Endothelial cell (in vitro differentiated cells): ENCODE results near the gene RRM2. TPM values are rescaled to one million over a fixed set of nuclear protein-coding genes. Genes with fewer than 3 reads are reported as not detected.

Experiments used
- DNase-seq: peaks from one replicate; pipeline ENCODE4 v3.0.0; 2021; ENCODE audit warnings: low spot score
- H3K27ac Mint-ChIP-seq: one replicate; pipeline ENCODE4 v1.8.0; 2021; ENCODE audit warnings: mixed read lengths, inconsistent platforms; ENCODE audit not compliant: unreplicated experiment
- H3K27me3 Mint-ChIP-seq: one replicate; pipeline ENCODE4 v1.8.0; 2021; ENCODE audit warnings: mild to moderate bottlenecking, moderate library complexity, mixed read lengths, inconsistent platforms; ENCODE audit not compliant: unreplicated experiment
- H3K36me3 Mint-ChIP-seq: one replicate; pipeline ENCODE4 v1.8.0; 2021; ENCODE audit warnings: mild to moderate bottlenecking, low read depth, mixed read lengths, inconsistent platforms; ENCODE audit not compliant: unreplicated experiment
- H3K4me1 Mint-ChIP-seq: one replicate; pipeline ENCODE4 v1.8.0; 2021; ENCODE audit warnings: mild to moderate bottlenecking, mixed read lengths, inconsistent platforms; ENCODE audit not compliant: unreplicated experiment
- H3K4me3 Mint-ChIP-seq: one replicate; pipeline ENCODE4 v1.8.0; 2021; ENCODE audit warnings: mild to moderate bottlenecking, mixed read lengths, inconsistent platforms; ENCODE audit not compliant: unreplicated experiment
- H3K9me3 Mint-ChIP-seq: one replicate; pipeline ENCODE4 v1.8.0; 2021; ENCODE audit warnings: mixed read lengths, inconsistent platforms; ENCODE audit not compliant: unreplicated experiment
- CTCF ChIP-seq: fragments of 200-600 bp; sonication (generic); IDR thresholded peaks from one replicate; pipeline ENCODE4 v1.5.0; 2021; ENCODE audit warnings: antibody characterized with exemption; ENCODE audit not compliant: unreplicated experiment
- total RNA-seq: library from RNA; stranded (reverse); fragmentation: NEBNext Ultra II Directional; extraction: Animal tissue kit (Norgen Biotek cat#: 25700); gene quantifications from one replicate; pipeline ENCODE4 v1.2.1, GENCODE V29; 2021; ENCODE audit not compliant: unreplicated experiment

Gene RRM2
- total RNA-seq, 1 donor from 2014 or later = 18.7 TPM

- Mint-ChIP-seq H3K27ac (no peak overlapping the region), H3K4me3 (no peak overlapping the region), H3K4me1 (peaks cover 4% of the 10 kb centered on the region), H3K27me3 (peaks cover 13% of the 10 kb centered on the region), H3K36me3 (no peaks in the 10 kb centered on the region), H3K9me3 (no peaks in the 10 kb centered on the region)
- no peak for TF ChIP-seq CTCF
- no peak for DNase-seq
These were observed 37.4 kb upstream of the RRM2 start for GRCh38 chr2:10085043-10085667.

GRCh38 chr2:10085668-10086059 lies 36.9 kb upstream of the RRM2 start:
- H3K27ac Mint-ChIP-seq = no peak overlapping the region
- H3K36me3 Mint-ChIP-seq = no peaks in the 10 kb centered on the region
- TF ChIP-seq CTCF = no peak
- H3K4me3 Mint-ChIP-seq = no peak overlapping the region
- no peak for DNase-seq
- peaks cover 13% of the 10 kb centered on the region for H3K27me3 Mint-ChIP-seq
- peaks cover 4% of the 10 kb centered on the region for H3K4me1 Mint-ChIP-seq
- H3K9me3 Mint-ChIP-seq = no peaks in the 10 kb centered on the region

- H3K36me3 Mint-ChIP-seq = no peaks in the 10 kb centered on the region
- no peak overlapping the region for H3K4me3 Mint-ChIP-seq
- H3K27ac Mint-ChIP-seq = no peak overlapping the region
- no peaks in the 10 kb centered on the region for H3K4me1 Mint-ChIP-seq
- peaks cover 8% of the 10 kb centered on the region for H3K27me3 Mint-ChIP-seq
- no peak for DNase-seq
- no peak for TF ChIP-seq CTCF
- no peaks in the 10 kb centered on the region for H3K9me3 Mint-ChIP-seq
These were observed 35.6 kb upstream of the RRM2 start for GRCh38 chr2:10086950-10087349.

- Mint-ChIP-seq H3K27me3 (peaks cover 8% of the 10 kb centered on the region), H3K4me3 (no peak overlapping the region), H3K9me3 (no peaks in the 10 kb centered on the region), H3K36me3 (no peaks in the 10 kb centered on the region), H3K4me1 (no peaks in the 10 kb centered on the region), H3K27ac (no peak overlapping the region)
- DNase-seq = no peak
- no peak for TF ChIP-seq CTCF
These were observed 35.2 kb upstream of the RRM2 start for GRCh38 chr2:10087360-10087759.

- Mint-ChIP-seq H3K36me3 (no peaks in the 10 kb centered on the region), H3K9me3 (no peaks in the 10 kb centered on the region), H3K27ac (no peak overlapping the region), H3K4me1 (no peaks in the 10 kb centered on the region), H3K27me3 (peaks cover 6% of the 10 kb centered on the region), H3K4me3 (no peak overlapping the region)
- no peak for DNase-seq
- no peak for TF ChIP-seq CTCF
These were observed 32.9 kb upstream of the RRM2 start for GRCh38 chr2:10089565-10090190.
